ENCODE data around the gene IPO13.

IPO13 gene

DNA sequence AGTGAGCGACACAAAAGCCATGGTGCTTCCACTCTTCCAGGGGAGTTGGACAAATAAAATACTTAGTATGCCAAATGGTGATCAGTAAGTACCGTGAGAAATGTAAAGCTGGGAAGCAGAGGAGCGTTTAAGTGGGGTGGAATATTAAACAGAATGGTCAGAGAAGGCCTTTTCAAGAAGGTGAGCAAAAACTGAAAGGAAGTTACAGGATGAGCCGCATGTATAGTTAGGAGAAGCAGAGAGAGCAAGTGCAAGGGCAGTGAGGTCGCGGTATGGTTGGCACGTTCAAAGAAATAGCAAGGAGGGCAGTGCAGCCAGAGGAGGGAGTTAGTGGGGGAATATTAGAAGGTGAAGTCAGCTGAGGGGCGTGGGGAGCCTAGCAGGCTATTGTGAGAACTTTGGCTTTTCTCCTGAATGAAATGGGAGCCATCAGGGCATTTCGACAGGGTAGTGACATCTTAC is 27.3 kb downstream of the IPO13 start:
- peak overlapping the region; percentile 90 for H3K9ac ChIP-seq (ENCODE audit: low read depth, low read length, poor library complexity, severe bottlenecking)
- H3K27me3 ChIP-seq (ENCODE audit: insufficient read depth, low read length, poor library complexity, severe bottlenecking) = no peaks in the 10 kb centered on the region
- H3K9me3 ChIP-seq (ENCODE audit: insufficient read depth, low read depth, low read length) = no peaks in the 10 kb centered on the region
- H3K4me3 ChIP-seq (ENCODE audit: low read length, poor library complexity, severe bottlenecking) = peak overlapping the region; percentile 91
- no peak for TF ChIP-seq EZH2phosphoT487 (IDR thresholded peaks at IDR 0.05; ENCODE audit: borderline replicate concordance)
- no peak for TF ChIP-seq CTCF (conservative IDR thresholded peaks at IDR 0.05; ENCODE audit: low read length)
- no peaks in the 10 kb centered on the region for H3K9me2 ChIP-seq (replicated peaks; ENCODE audit: low read depth, low read length)
- peak overlapping the region; percentile 94 for H2AFZ ChIP-seq (ENCODE audit: low read length)
- H3K36me3 ChIP-seq (ENCODE audit: insufficient read depth, low read length) = no peaks in the 10 kb centered on the region
- no peaks in the 10 kb centered on the region; the same call in 1 of the 2 replicates for H3F3A ChIP-seq (ENCODE audit: low read depth)
- peaks cover 53% of the 10 kb centered on the region for H3K79me2 ChIP-seq (ENCODE audit: insufficient read depth, low read length)
- H3K4me2 ChIP-seq (ENCODE audit: low read depth, low read length, poor library complexity, severe bottlenecking) = peak overlapping the region; percentile 93
- peaks cover 36% of the 10 kb centered on the region for H4K20me1 ChIP-seq (ENCODE audit: insufficient read depth, low read length, poor library complexity, severe bottlenecking)
- peaks cover 47% of the 10 kb centered on the region for H3K4me1 ChIP-seq (ENCODE audit: insufficient read depth, low read length, poor library complexity, severe bottlenecking)

- peaks cover 53% of the 10 kb centered on the region for H3K79me2 ChIP-seq (ENCODE audit: insufficient read depth, low read length)
- no peaks in the 10 kb centered on the region for H3K36me3 ChIP-seq (ENCODE audit: insufficient read depth, low read length)
- TF ChIP-seq EZH2phosphoT487 (IDR thresholded peaks at IDR 0.05; ENCODE audit: borderline replicate concordance) (no peak), CTCF (conservative IDR thresholded peaks at IDR 0.05; ENCODE audit: low read length) (no peak)
- H3K9me2 ChIP-seq (replicated peaks; ENCODE audit: low read depth, low read length) = no peaks in the 10 kb centered on the region
- H4K20me1 ChIP-seq (ENCODE audit: insufficient read depth, low read length, poor library complexity, severe bottlenecking) = peaks cover 36% of the 10 kb centered on the region
- H3K27me3 ChIP-seq (ENCODE audit: insufficient read depth, low read length, poor library complexity, severe bottlenecking) = no peaks in the 10 kb centered on the region
- H3K9me3 ChIP-seq (ENCODE audit: insufficient read depth, low read depth, low read length) = no peaks in the 10 kb centered on the region
- peak within 1 kb of the TSS; percentile 94 for H2AFZ ChIP-seq (ENCODE audit: low read length)
- H3K4me3 ChIP-seq (ENCODE audit: low read length, poor library complexity, severe bottlenecking) = peak within 1 kb of the TSS; percentile 91
- no peaks in the 10 kb centered on the region; the same call in 1 of the 2 replicates for H3F3A ChIP-seq (ENCODE audit: low read depth)
- peaks cover 50% of the 10 kb centered on the region for H3K4me1 ChIP-seq (ENCODE audit: insufficient read depth, low read length, poor library complexity, severe bottlenecking)
- peak within 1 kb of the TSS; percentile 93 for H3K4me2 ChIP-seq (ENCODE audit: low read depth, low read length, poor library complexity, severe bottlenecking)
- H3K9ac ChIP-seq (ENCODE audit: low read depth, low read length, poor library complexity, severe bottlenecking) = peak within 1 kb of the TSS; percentile 90
These were observed 27.9 kb downstream of the IPO13 start, which contains the start of gene ATP6V0B for GRCh38 chr1:43974443-43975248. Gene ATP6V0B, plus strand, starts transcription at chr1:43974960. Its CDS starts 81 bp downstream, at chr1:43975041.

DNA sequence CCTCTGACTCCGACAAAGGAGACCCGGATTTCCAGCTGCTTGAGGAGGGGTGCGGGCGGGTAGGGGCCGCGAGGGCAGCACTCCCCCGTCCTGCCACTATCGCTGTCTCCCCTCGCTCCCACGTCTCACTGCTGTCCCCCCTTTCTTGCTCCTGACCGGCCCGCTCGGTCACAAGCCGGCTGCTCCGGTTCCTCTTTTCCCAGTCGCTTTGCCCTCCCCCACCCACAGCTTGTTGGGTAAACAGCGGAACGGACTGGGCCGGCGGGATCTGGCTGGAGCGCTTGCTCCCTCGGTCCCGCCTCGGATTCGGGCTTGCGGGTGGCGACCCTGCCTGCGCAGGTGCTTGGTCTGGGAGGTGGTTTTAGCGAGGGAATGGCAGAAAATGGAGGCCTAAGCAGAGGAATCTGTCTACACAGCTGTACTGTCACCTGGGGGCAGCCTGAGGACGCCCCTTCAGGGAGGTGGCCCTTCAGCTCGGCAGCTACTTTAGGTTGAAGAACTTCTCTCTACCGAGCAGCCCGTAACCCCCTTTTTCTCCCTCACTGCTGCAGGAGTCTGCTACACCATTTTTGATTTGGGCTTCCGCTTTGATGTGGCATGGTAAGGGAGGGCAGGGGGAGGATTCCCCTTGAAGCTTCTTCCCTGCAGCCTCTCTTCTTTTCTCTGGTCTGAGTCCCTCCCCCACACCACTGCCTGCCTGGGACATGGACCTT is 28.7 kb downstream of the IPO13 start:
- peak overlapping the region; percentile 93 for H3K4me2 ChIP-seq (ENCODE audit: low read depth, low read length, poor library complexity, severe bottlenecking)
- H2AFZ ChIP-seq (ENCODE audit: low read length) = peak overlapping the region; percentile 94
- peaks cover 49% of the 10 kb centered on the region for H3K79me2 ChIP-seq (ENCODE audit: insufficient read depth, low read length)
- no peak for TF ChIP-seq CTCF (conservative IDR thresholded peaks at IDR 0.05; ENCODE audit: low read length)
- TF ChIP-seq EZH2phosphoT487 (IDR thresholded peaks at IDR 0.05; ENCODE audit: borderline replicate concordance) = no peak
- no peaks in the 10 kb centered on the region for H3K9me2 ChIP-seq (replicated peaks; ENCODE audit: low read depth, low read length)
- H3F3A ChIP-seq (ENCODE audit: low read depth) = no peaks in the 10 kb centered on the region; the same call in 1 of the 2 replicates
- H3K9ac ChIP-seq (ENCODE audit: low read depth, low read length, poor library complexity, severe bottlenecking) = peak overlapping the region; percentile 90
- H3K4me1 ChIP-seq (ENCODE audit: insufficient read depth, low read length, poor library complexity, severe bottlenecking) = peaks cover 57% of the 10 kb centered on the region
- H3K9me3 ChIP-seq (ENCODE audit: insufficient read depth, low read depth, low read length) = no peaks in the 10 kb centered on the region
- peaks cover 36% of the 10 kb centered on the region for H4K20me1 ChIP-seq (ENCODE audit: insufficient read depth, low read length, poor library complexity, severe bottlenecking)
- H3K4me3 ChIP-seq (ENCODE audit: low read length, poor library complexity, severe bottlenecking) = peak overlapping the region; percentile 91
- H3K36me3 ChIP-seq (ENCODE audit: insufficient read depth, low read length) = no peaks in the 10 kb centered on the region
- no peaks in the 10 kb centered on the region for H3K27me3 ChIP-seq (ENCODE audit: insufficient read depth, low read length, poor library complexity, severe bottlenecking)
